ENCODE measurements around the gene SERPINA5.

Gene SERPINA5

DNA sequence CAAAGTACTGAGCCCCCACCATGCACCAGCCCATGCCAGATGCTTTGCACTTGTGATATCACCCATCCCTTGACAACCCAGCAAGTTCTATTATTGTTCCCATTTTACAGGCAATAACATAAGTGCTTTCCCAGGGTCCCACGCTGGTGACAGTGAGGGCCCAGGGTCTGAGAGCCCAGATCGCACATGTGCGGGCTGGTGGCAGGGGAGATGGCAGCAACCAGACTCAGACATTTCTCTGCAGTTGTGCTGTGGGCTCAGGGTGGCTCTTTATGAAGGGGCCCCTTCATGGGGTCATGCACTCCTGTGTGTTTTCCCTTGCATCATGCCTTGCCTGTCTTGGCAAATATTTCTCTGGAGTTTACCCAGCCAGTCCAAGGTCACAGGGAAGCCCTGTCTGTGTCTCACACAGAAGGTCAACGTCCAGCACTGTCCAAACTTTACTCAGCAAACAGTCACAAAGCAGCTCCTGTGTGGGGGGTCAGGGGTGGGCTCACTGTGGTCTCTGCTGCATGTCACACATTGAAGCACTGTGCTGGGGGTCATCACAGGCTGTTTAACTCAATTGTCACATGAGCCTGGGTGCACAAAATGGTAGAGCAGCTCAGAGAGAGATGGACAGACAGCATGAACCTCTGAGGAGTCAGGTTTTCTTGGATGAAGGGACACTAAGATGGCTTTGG, 12.7 kb downstream of the SERPINA5 start:
- no peak for DNase-seq (ENCODE audit: low read depth)
- no peak overlapping the region for H3K4me3 ChIP-seq (replicated peaks; ENCODE audit: low read depth, low read length)
- TF ChIP-seq, protein P1, sequence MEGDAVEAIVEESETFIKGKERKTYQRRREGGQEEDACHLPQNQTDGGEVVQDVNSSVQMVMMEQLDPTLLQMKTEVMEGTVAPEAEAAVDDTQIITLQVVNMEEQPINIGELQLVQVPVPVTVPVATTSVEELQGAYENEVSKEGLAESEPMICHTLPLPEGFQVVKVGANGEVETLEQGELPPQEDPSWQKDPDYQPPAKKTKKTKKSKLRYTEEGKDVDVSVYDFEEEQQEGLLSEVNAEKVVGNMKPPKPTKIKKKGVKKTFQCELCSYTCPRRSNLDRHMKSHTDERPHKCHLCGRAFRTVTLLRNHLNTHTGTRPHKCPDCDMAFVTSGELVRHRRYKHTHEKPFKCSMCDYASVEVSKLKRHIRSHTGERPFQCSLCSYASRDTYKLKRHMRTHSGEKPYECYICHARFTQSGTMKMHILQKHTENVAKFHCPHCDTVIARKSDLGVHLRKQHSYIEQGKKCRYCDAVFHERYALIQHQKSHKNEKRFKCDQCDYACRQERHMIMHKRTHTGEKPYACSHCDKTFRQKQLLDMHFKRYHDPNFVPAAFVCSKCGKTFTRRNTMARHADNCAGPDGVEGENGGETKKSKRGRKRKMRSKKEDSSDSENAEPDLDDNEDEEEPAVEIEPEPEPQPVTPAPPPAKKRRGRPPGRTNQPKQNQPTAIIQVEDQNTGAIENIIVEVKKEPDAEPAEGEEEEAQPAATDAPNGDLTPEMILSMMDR (IDR thresholded peaks at IDR 0.05; ENCODE audit: low read length, missing control alignments), result no peak

DNA sequence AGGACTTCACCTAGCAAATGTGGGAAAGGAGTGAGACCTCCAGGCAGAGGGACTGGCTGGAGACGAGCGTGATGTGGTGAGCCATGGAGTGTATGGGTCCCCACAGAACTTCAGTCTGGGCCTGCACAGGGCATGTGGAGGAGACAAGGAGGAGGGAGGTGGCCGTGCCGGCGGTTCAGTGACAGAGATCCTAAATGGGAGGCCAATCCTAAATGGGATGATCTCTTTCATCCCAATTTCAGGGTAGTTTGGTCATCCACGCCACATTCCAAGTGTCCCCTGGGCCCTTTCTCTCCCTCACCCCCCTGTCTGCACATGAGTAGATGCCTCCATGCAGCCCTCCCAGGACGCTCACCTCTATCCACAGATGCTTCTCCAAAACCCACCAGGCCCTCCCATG, 13.2 kb downstream of the SERPINA5 start:
- TF ChIP-seq, protein P1 (IDR thresholded peaks at IDR 0.05; ENCODE audit: low read length, missing control alignments), result no peak
- no peak overlapping the region for H3K4me3 ChIP-seq (replicated peaks; ENCODE audit: low read depth, low read length)
- DNase-seq (ENCODE audit: low read depth), result no peak

DNA sequence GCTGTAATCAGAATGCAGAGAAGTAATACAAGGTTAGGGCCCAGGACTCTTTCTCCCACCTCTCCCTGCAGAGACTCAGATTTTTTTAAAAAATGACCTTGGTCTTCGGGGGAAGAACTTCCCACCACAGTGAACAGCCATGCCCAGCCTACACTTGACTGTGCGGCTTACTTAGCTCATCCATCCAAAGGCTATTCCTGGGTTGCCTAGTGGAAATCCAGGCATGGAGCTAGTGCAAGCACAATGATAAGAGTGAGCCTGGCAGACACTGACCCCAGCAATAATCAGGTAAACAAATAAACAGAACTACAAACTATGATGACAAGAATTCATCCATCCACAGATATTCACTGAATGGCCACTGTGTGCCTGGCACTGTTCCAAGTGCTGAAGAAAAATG, 14.7 kb downstream of the SERPINA5 start:
- TF ChIP-seq, protein P1 (IDR thresholded peaks at IDR 0.05; ENCODE audit: low read length, missing control alignments), result no peak
- no peak overlapping the region for H3K4me3 ChIP-seq (replicated peaks; ENCODE audit: low read depth, low read length)
- DNase-seq (ENCODE audit: low read depth), result no peak

DNA sequence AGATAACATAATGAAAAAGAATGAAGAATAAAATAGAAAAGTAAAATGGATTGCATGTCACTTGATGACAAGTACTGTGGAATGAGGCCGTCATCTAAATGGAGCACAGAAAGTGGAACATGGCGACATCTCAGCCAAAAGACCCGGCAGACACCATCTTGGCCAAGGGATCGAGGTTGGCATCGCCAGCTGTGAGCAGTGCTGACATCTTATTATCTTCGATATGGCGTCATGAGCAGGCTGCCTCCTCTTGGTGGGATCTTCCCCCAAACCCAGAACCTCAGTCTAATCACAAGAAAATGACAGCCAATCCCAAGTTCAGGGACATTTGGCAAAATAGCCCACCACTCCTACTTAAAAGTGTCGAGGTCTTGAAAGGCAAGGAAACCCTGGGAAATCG, 15.1 kb downstream of the SERPINA5 start:
- DNase-seq (ENCODE audit: low read depth), result no peak
- no peak overlapping the region for H3K4me3 ChIP-seq (replicated peaks; ENCODE audit: low read depth, low read length)
- TF ChIP-seq, protein P1 (IDR thresholded peaks at IDR 0.05; ENCODE audit: low read length, missing control alignments), result no peak

DNA sequence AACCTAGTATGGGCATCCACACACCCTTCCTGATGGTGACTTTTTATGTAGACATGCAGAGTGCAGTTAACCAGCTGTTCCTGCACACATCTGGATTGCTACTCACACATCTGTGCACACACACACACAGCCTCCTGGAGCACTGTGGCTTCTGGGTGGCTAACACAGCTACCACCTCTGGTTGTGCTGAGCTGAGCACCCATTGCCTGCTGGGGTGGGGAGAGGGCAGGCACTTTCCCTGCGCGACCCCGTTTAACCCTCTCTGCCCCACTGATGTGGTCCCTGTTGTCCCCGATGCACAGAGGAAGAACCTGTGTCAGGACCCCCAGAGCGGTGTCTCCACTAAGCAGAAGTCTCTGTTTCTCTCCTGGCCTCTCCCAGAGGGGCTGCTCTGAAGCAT, 16.6 kb downstream of the SERPINA5 start:
- TF ChIP-seq, protein P1 (IDR thresholded peaks at IDR 0.05; ENCODE audit: low read length, missing control alignments), result no peak
- DNase-seq (ENCODE audit: low read depth), result no peak
- no peak overlapping the region for H3K4me3 ChIP-seq (replicated peaks; ENCODE audit: low read depth, low read length)

DNA sequence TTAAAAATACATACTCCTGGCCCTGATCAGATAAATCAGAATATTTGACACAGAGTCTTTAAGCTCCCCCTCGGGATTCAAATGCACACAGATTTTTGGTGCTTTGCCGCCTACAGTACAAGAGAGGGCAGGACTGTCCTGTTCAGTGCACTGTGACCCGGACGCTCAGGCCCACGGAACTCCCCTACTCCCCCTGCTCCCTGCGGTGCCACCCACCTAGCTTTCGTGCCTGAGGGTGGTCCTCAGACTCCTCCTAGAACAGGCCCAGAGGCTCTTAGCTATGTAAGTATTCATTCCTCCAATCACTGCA, 17.2 kb downstream of the SERPINA5 start:
- H3K4me3 ChIP-seq (replicated peaks; ENCODE audit: low read depth, low read length), result no peak overlapping the region
- DNase-seq (ENCODE audit: low read depth), result no peak
- TF ChIP-seq, protein P1 (IDR thresholded peaks at IDR 0.05; ENCODE audit: low read length, missing control alignments), result no peak
